GM18505 (cell line): ENCODE data around the gene MAEL.

ENCODE experiments used
- ATAC-seq: cut with Tn5 transposase; IDR thresholded peaks from one replicate; pipeline ENCODE4 v1.9.1; 2021; ENCODE audit not compliant: unreplicated experiment
- POLR2A ChIP-seq: IDR thresholded peaks from 4 replicates; pipeline ENCODE4 v1.6.1; 2011; ENCODE audit warnings: borderline replicate concordance; ENCODE audit not compliant: insufficient read depth, insufficient read length; ENCODE audit errors: extremely low read depth

Gene MAEL

DNA sequence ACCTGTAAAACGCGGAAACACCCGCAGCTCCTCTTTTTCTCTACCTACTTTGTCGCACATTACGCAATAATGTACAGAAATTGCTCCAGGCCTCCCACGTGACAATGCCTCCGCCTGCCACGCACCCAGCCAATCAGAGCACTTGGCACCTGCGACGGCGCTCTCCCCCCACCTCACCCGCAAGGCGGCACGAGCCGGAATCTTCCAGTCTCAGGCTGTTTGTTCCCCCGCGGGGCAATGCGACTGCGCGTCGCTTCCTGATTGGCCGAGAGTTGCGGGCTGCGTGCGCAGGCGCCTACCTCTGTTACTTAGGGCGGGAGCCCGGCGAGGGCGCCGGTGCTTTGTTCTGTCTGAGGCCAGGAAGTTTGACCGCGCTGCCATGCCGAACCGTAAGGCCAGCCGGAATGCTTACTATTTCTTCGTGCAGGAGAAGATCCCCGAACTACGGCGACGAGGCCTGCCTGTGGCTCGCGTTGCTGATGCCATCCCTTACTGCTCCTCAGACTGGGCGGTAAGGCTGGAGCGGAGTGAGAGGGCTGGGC is at the start of gene MAEL:
Gene MAEL, plus strand, starts transcription at position 307 of the 542 bp plus-strand sequence. Its CDS starts 73 bp downstream, at position 380.
- no peak for TF ChIP-seq POLR2A
- ATAC-seq: no peak

DNA sequence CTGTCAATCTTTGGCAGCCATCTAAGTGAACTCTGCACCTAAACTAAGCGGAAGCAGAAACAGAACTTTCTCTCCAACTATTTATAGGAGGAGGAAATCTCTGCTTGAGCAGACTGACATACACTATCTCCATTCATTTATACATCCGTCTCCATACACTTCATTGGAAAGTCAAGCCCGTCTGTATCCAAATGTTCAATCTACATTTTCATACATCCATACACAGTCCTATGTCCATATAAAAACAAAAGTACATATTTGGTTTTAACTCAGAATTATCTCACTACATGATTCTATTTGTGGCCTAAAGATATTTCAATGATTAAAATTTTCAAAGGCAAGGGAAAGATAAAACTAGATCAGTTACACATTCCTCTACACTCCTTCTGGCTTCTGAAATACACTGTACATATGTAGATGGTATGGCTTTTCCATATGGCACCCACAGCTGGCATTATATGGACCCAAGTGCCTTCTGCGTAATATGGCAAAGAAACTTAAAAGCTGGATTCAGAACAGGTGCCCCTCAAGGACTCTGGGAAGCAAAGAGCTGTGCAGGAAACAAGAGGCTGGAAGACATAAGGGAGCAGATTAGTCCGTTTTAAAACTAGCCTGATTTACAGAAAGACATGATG is 49.2 kb upstream of the MAEL start:
- no peak for TF ChIP-seq POLR2A
- ATAC-seq: no peak

DNA sequence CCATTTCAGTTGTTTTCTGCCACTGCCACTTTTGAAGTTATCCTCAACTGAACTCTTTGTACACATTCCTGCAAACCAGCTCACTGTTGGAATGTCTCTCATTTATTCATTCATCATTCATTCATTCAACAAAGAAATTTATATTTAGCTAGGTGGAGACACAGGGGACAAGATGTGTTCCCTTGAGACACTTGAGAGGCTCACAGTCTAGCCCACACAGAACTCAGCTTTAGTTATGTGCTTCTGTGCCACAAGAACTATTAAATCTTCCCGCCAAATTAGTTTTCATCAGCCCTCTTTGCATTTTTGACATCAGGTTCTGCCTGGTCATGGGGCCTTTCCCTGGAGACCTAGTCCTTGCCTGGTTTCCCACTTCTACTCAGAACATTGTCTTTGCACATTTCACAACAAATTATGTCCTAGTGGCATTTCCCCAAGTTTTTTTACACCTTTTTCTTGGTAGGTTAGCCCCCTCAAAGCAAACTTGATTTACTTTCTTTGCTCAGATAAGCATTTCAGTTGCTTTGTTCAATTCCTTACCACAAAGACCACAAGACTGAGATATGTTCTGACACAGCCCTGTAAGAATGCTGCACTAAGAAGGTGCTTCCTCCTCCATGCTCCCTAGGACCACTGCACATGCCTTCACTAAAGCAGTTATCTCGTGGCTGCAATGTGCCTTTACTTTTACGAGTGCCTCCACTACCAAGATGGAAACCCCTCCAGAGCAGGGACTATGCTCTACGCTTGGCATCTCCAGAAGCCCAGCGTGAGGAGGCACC is 44.7 kb upstream of the MAEL start:
- TF ChIP-seq POLR2A: no peak
- no peak for ATAC-seq

DNA sequence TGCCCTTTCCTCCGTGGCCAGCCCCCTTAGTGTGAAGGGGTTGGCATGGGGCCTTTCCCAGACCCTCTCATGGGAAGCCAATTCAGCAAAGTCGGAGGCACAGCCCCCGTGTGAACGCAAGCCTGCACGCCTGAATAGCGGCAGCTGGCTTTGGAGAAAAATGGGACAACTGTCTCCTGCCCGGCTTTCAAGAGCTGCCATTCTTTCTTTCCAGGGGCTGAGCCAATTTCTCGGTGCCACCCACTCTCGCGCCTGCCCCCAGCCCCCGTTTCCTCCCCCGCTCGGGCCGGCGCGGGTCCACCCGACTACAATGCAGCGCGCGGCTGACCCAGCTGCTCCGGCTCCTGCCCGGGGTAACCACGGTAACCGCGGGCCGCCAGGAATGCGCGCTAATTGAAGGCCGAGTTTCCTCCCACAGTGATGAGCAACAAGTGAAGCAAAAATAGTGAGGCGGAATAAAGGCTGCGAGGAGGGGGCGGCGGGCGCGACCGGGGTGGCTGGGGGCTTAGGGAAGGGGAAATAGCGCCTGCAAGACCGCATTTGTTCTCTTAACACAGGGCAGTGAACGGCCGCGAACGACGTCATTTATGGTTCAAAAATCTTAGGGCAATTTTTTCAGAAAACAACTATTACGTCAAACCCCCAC is 41.6 kb upstream of the MAEL start:
- no peak for ATAC-seq
- no peak for TF ChIP-seq POLR2A

DNA sequence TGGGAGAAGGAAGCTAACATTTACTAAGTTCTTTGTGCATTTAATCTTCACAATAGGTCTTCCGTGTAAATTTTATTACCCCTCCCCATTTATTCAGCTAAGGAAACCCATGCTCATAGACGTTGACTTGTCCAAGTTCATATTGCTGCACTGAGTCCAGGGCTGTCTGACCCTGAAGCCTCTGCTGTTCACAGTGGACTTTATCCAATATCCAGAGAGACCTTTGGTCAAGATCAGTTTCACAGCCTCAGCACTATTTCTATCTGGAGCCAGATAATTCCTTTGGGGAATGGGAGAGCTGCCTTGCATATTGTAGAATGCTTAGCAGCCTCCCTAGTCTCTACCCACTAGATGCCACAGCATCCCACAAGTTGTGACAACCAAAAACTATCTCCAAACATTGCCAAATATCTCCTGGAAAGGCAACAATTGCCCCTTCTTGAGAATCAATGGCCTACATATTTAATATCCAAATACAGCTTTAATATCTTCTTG is 40.2 kb upstream of the MAEL start:
- no peak for ATAC-seq
- no peak for TF ChIP-seq POLR2A

DNA sequence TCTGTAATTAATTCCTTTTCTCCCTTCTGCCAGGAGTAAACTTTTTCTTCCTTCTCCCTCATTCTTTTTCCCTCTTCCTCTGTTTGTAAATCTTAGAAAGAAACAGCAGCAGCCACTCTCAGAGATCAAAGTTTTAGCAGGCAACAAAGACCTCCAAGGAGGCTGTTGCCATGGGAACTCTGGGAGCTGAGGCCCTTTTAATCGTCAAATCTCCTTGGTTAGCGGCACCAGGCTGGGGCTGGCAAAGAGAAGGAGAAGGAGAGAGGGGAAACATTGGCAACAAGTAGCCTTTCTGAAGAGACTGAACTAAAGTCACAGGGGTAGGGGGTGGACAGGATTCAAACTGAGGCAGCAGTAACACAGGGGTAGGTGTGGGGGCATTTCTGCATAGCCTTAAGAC is 38.9 kb upstream of the MAEL start:
- TF ChIP-seq POLR2A: no peak
- no peak for ATAC-seq

DNA sequence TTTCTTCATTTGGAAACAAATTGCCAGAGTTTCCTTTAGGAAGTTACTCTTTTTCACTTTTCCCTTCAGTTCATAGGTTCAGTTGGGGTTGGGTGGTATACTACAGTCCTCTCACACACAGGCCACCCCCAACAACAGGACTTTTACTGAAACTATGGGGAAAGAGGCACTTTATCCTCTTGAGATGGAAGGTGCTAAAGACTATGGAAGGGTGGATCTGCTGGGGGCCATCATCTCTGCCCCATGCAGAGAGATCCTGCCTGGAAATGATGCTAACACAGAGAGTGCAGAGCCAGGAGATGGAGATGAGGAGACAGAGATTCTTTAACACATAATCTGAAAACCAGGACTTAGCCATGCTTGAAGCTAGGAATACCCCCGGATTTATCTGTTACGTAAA is 38.0 kb upstream of the MAEL start:
- no peak for ATAC-seq
- TF ChIP-seq POLR2A: no peak

DNA sequence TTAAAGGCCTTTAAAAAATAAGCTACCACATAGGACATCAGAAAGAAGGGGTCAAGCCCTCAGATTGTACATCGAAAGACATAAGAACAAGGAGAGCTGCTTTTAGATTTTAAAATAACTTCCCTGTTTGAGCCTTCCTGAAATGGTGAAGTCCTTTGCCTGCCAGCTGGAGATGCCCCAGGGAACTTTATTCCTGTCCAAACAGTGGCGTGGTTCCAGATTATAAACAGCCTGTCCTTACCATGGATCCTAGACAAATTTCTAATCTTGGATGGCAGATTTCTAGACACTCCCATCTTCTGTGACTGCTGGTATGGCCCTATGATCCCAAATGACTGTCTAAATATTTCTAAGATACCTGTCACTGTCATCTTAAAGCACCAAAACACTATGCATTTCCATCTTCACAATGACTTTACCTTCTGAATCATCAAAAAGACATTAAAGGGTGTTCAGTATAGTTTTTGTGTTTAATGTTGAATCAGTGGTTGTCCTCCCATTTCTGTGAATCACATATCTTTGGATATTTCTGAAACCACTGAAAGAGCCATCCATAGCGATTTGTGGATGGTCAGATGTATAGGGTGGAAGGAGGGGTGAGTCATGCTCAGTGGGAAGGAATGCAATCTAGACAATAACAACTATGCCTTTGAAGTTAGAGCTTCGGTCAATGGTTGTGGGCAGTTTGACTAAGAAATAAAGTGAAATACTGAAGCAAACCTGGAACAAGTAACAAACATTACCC is 36.9 kb upstream of the MAEL start:
- no peak for ATAC-seq
- no peak for TF ChIP-seq POLR2A

DNA sequence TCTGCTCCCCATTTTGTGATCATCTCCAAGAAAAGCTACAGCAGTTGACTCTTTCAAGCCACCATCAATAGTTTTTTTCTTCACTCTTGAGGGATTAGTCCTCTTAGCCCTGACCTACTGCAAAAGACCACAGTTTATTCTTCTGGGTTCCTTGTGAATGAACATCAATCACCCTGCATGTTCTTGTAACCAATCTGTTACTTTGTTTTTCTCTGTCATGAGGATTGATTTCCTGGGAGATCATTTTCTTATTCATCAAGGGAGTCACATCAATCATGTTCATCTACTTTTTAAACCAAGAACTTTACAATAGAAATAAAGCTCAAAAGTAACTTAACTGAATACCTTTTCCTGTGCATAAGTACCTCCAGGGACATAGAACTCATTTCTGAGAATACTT is 35.6 kb upstream of the MAEL start:
- TF ChIP-seq POLR2A: no peak
- no peak for ATAC-seq

DNA sequence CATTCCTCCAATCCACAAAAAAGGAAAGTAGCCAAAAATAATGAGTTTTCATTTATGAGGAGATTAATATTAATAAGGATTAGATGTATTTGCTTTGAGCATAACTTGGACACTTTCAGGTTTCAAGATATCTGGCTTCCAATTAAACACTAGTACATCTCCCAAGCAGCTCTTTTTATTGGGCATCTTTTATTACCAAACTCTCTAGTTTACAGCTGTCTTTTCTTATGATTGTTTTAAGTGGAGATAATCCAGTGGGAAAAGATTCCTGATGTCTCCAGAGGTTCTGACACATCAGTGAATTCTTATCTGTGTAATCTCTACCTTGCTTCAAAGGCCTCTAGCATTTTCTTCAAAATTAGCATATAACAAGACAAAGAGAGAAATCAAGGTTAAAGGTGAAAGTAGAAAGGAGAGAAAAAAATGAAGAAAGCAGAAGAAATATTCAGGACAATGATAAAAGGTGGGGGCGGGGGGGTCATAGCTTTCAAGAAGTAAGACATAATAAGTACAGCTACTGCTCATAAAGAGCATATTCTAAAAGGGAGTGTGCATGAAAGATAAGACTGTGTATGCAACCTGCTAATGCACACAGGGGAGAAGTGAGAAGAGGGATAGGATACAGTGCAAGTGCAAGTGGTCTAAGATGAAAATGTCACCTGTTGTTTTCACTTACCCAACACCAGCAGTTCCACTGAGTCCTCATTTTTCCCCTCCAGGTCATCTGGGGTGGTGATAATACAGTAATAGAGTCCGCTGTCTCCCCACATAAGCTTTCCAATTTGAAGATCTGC is 32.8 kb upstream of the MAEL start:
- TF ChIP-seq POLR2A: no peak
- ATAC-seq: no peak

DNA sequence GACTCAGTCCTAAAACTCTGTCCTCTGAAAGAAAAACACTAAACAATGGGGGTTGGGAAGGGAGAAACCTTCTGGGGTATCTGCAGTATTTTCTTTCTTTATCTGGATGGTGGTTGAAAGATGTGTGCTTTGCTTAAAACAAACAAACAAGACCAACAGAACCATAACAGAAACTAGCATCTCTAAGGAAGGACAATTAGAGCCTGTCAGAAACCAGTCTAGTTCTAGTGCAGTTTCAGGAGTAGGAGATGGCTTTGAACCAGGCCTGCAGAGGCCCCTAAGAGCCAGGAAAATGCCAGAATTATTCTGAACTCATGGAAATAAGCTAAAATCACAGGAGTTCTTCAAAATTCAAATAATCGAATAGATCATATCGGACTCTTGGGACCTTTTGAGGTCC is 32.2 kb upstream of the MAEL start:
- ATAC-seq: no peak
- TF ChIP-seq POLR2A: no peak

DNA sequence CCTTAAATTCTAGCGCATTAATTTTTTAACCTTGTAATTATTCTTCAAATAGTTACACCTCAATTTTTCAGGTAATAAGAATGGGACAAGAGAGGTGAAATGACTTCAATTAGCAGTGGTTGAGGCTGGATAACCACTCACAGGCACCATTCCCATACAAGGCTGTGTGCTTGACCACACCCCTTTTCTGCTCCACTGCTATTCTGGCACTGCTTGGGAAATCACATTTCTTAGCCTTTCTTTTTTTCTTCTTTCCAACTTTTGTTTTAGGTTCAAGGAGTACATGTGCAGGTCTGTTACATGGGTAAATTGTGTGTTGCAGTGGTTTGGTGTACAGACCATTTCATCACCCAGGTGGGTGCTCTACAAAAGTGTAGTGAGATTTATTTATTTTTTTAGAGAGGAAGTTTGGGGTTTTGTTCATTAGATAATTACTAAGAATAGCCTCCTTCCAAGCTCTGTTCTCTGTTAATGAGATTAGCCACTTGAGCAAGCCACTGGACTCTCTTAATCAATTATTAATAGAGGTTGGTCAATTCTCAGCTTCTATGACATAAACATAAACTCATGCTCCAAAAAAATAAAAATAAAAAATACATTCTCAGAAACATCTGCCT is 28.1 kb upstream of the MAEL start:
- TF ChIP-seq POLR2A: no peak
- no peak for ATAC-seq
